Loucy (cell line): ENCODE data around the gene HOMER1.

Experiments used
- EZH2phosphoT487 ChIP-seq: fragments of 200-600 bp; IDR thresholded peaks from 2 replicates; pipeline ENCODE4 v1.6.1; 2018; ENCODE audit warnings: antibody characterized with exemption, mild to moderate bottlenecking, moderate library complexity, borderline replicate concordance
- TF ChIP-seq, protein P1 (sequence below): fragments of 200-600 bp; sonication (generic); conservative IDR thresholded peaks from 2 replicates; pipeline ENCODE4 v1.5.1; 2014; ENCODE audit warnings: mild to moderate bottlenecking, antibody characterized with exemption, low read length

DNA sequence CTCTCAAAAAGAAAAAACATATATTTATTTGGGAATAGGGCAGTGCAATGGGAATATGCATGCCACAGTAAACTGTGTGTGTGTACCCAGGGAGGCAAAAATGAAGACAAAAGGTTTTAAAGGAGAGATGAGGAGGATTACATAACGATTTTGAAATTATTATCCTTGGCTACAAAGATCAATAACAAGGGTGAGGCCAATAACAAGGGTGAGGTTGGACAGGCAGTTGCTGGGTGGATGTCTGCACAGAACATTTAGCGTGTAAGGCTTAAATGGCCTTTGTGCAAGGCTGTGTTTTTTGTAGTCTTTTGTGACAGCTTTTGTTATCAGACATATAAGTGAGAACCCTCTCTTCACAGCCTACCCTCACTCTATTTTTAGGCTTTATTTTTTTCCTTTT, 164.1 kb downstream of the HOMER1 start:
- TF ChIP-seq, protein P1, sequence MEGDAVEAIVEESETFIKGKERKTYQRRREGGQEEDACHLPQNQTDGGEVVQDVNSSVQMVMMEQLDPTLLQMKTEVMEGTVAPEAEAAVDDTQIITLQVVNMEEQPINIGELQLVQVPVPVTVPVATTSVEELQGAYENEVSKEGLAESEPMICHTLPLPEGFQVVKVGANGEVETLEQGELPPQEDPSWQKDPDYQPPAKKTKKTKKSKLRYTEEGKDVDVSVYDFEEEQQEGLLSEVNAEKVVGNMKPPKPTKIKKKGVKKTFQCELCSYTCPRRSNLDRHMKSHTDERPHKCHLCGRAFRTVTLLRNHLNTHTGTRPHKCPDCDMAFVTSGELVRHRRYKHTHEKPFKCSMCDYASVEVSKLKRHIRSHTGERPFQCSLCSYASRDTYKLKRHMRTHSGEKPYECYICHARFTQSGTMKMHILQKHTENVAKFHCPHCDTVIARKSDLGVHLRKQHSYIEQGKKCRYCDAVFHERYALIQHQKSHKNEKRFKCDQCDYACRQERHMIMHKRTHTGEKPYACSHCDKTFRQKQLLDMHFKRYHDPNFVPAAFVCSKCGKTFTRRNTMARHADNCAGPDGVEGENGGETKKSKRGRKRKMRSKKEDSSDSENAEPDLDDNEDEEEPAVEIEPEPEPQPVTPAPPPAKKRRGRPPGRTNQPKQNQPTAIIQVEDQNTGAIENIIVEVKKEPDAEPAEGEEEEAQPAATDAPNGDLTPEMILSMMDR: no peak
- TF ChIP-seq EZH2phosphoT487: no peak
